ENCODE data around the gene TSPAN19.

DNA sequence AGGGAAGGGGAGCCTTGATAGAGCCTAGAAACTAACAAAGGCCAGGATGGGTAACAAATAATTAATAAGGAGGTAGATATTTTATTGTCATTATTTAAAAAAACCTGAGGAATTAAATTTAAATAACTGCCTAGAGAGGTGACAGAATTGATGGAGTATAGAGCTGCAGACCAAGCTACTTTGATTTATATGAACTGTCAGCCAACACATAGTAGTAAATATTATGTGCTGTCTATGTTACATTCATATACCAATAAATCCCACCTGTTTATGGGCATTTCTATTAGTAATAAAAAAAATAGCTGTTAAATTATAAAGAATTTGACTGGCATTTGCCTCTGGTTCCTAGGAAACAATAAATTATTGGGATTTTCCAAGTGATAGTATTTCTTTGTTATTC, 37.7 kb downstream of the TSPAN19 start:
- TF ChIP-seq CTCF (conservative IDR thresholded peaks at IDR 0.05 in 1 of 2, IDR thresholded peaks at IDR 0.05 in 1 of 2; ENCODE audit: extremely low read depth in 1 of 2, insufficient read depth in 1 of 2, low read depth in 1 of 2, low read length in 2 of 2) (no peak), EZH2 (IDR thresholded peaks at IDR 0.05; ENCODE audit: borderline replicate concordance, low read length) (no peak)

Data from mammary epithelial cell (primary cell).